ENCODE measurements around the gene ZCCHC4. TPM values are rescaled to one million over a fixed set of nuclear protein-coding genes. Genes with fewer than 3 reads are reported as not detected.

The ZCCHC4 gene
- total RNA-seq, 1 experiment from 2014 or later = 12.3 TPM

DNA sequence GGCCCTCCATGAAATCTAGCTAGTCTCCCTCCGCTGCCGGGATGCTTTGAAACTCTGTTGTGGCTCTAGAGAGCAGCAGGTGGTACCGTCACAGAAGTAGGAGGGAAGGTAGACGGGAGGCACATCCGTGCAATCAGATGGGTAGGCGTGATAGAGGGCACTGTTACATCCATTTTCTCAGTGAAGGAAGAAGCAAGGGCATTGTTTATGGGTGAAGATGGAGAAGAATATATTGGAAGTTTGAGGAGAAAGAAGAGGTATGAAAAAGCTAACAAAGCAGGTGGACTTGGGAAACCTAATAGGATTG, 65.8 kb downstream of the ZCCHC4 start (continued):
- TF ChIP-seq, protein P1, sequence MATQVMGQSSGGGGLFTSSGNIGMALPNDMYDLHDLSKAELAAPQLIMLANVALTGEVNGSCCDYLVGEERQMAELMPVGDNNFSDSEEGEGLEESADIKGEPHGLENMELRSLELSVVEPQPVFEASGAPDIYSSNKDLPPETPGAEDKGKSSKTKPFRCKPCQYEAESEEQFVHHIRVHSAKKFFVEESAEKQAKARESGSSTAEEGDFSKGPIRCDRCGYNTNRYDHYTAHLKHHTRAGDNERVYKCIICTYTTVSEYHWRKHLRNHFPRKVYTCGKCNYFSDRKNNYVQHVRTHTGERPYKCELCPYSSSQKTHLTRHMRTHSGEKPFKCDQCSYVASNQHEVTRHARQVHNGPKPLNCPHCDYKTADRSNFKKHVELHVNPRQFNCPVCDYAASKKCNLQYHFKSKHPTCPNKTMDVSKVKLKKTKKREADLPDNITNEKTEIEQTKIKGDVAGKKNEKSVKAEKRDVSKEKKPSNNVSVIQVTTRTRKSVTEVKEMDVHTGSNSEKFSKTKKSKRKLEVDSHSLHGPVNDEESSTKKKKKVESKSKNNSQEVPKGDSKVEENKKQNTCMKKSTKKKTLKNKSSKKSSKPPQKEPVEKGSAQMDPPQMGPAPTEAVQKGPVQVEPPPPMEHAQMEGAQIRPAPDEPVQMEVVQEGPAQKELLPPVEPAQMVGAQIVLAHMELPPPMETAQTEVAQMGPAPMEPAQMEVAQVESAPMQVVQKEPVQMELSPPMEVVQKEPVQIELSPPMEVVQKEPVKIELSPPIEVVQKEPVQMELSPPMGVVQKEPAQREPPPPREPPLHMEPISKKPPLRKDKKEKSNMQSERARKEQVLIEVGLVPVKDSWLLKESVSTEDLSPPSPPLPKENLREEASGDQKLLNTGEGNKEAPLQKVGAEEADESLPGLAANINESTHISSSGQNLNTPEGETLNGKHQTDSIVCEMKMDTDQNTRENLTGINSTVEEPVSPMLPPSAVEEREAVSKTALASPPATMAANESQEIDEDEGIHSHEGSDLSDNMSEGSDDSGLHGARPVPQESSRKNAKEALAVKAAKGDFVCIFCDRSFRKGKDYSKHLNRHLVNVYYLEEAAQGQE (IDR thresholded peaks at IDR 0.05; ENCODE audit: low read depth) = no peak

- no peaks in the 10 kb centered on the region for H3K27me3 ChIP-seq (ENCODE audit: insufficient read depth, low read length)
- DNase-seq (ENCODE audit: low read depth, low spot score) (no peak), ATAC-seq (no peak)
- intact Hi-C loops (cut with micrococcal nuclease) = no loop called here
- H3K9me3 ChIP-seq (ENCODE audit: control insufficient read depth in 1 of 2, insufficient read depth in 1 of 2, low read depth in 1 of 2, low read length in 2 of 2) = peaks cover 0 to 3% of the 10 kb centered on the region in 2 experiments; a peak in 1 of 4 replicates
- H4K20me1 ChIP-seq (ENCODE audit: insufficient read depth) = no peaks in the 10 kb centered on the region
- peaks cover 8 to 19% of the 10 kb centered on the region in 2 experiments for H3K4me1 ChIP-seq (ENCODE audit: control insufficient read depth in 1 of 2, insufficient read depth in 2 of 2, low read length in 2 of 2)
- no peaks in the 10 kb centered on the region for H3K9me2 ChIP-seq (ENCODE audit: insufficient read depth)
- RAD21 ChIA-PET (ENCODE audit: low non-redundant PET in 1 of 2, low total read pairs in 2 of 2, uncharacterized antibody in 2 of 2, unreplicated experiment in 2 of 2) = no interaction called here
- no peak overlapping the region for H3K4me2 ChIP-seq (ENCODE audit: low read length)
- peaks cover 12 to 18% of the 10 kb centered on the region in 2 experiments; a peak in 3 of 4 replicates for H3K36me3 ChIP-seq (ENCODE audit: control insufficient read depth in 1 of 2, insufficient read depth in 2 of 2, low read length in 2 of 2)
- H3K4me3 ChIP-seq (replicated peaks in 1 of 2; ENCODE audit: low read depth in 1 of 2, low read length in 2 of 2) = no peak overlapping the region
- H3K27ac ChIP-seq (ENCODE audit: low read depth, low read length) = no peak overlapping the region
- no TSS peak for BruUV-seq (replicated peaks)
- CTCF ChIA-PET = no interaction called here
- peaks cover 35% of the 10 kb centered on the region for H3K79me2 ChIP-seq (ENCODE audit: insufficient read depth, low read length)
- POLR2A ChIA-PET = no interaction called here
- TF ChIP-seq, protein P2, sequence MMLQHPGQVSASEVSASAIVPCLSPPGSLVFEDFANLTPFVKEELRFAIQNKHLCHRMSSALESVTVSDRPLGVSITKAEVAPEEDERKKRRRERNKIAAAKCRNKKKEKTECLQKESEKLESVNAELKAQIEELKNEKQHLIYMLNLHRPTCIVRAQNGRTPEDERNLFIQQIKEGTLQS (IDR thresholded peaks at IDR 0.05) = no peak
- TF ChIP-seq SRF (IDR thresholded peaks at IDR 0.05; ENCODE audit: low read depth) = no peak
- no peak for TF ChIP-seq TCF7L2 (IDR thresholded peaks at IDR 0.05; ENCODE audit: borderline replicate concordance, extremely low read depth, insufficient read depth, insufficient read length)
- no peak for TF ChIP-seq EZH2phosphoT487 (IDR thresholded peaks at IDR 0.05; ENCODE audit: borderline replicate concordance)
- no peak for TF ChIP-seq ZNF274 (IDR thresholded peaks at IDR 0.05; ENCODE audit: low read depth, low read length)
- TF ChIP-seq MAX (IDR thresholded peaks at IDR 0.05) = no peak
- TF ChIP-seq, protein P1 (IDR thresholded peaks at IDR 0.05; ENCODE audit: low read depth) = no peak
- no peak for TF ChIP-seq RAD21 (IDR thresholded peaks at IDR 0.05; ENCODE audit: low read depth)
- TF ChIP-seq, protein P3, sequence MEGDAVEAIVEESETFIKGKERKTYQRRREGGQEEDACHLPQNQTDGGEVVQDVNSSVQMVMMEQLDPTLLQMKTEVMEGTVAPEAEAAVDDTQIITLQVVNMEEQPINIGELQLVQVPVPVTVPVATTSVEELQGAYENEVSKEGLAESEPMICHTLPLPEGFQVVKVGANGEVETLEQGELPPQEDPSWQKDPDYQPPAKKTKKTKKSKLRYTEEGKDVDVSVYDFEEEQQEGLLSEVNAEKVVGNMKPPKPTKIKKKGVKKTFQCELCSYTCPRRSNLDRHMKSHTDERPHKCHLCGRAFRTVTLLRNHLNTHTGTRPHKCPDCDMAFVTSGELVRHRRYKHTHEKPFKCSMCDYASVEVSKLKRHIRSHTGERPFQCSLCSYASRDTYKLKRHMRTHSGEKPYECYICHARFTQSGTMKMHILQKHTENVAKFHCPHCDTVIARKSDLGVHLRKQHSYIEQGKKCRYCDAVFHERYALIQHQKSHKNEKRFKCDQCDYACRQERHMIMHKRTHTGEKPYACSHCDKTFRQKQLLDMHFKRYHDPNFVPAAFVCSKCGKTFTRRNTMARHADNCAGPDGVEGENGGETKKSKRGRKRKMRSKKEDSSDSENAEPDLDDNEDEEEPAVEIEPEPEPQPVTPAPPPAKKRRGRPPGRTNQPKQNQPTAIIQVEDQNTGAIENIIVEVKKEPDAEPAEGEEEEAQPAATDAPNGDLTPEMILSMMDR (IDR thresholded peaks at IDR 0.05 in 2 of 3, conservative IDR thresholded peaks at IDR 0.05 in 1 of 3; ENCODE audit: borderline replicate concordance in 1 of 3, insufficient read depth in 1 of 3, low read depth in 2 of 3, low read length in 2 of 3) = no peak
- TF ChIP-seq YY1 (IDR thresholded peaks at IDR 0.05; ENCODE audit: extremely low read depth, insufficient replicate concordance, low read depth, low read length) = no peak
- no peak for TF ChIP-seq SIN3A (IDR thresholded peaks at IDR 0.05; ENCODE audit: low read depth)
- H2AFZ ChIP-seq (ENCODE audit: low read depth, low read length, poor library complexity, severe bottlenecking) = no peak overlapping the region
- H3K9ac ChIP-seq (ENCODE audit: low read length) = no peak overlapping the region
Observed at GRCh38 chr4:25379591-25379990, 67.0 kb downstream of the ZCCHC4 start.
